OCI-LY1 (cell line): ENCODE data around the gene KPNA1.

Source experiments
- H2AFZ ChIP-seq: fragments of 200-600 bp; sonication (generic), shearing (Covaris generic); 2 replicates; pipeline ENCODE4 v1.6.0; 2014; ENCODE audit warnings: antibody characterized with exemption, mild to moderate bottlenecking, low read length
- H3F3A ChIP-seq: fragments of 200-600 bp; sonication (generic), shearing (Covaris generic); 2 replicates; pipeline ENCODE4 v1.6.0; 2014; ENCODE audit warnings: mild to moderate bottlenecking, antibody characterized with exemption, low read length, moderate library complexity; ENCODE audit not compliant: insufficient read depth
- H3K27ac ChIP-seq: fragments of 200-600 bp; sonication (generic); 2 replicates; pipeline ENCODE4 v1.5.1; 2014; ENCODE audit warnings: low read length, mixed run types, mild to moderate bottlenecking, low read depth; ENCODE audit not compliant: poor library complexity, severe bottlenecking
- H3K27me3 ChIP-seq: fragments of 200-600 bp; sonication (generic); 2 replicates; pipeline ENCODE4 v1.6.0; 2014; ENCODE audit warnings: antibody characterized with exemption, mild to moderate bottlenecking, low read length, moderate library complexity; ENCODE audit not compliant: insufficient read depth
- H3K36me3 ChIP-seq: fragments of 200-600 bp; sonication (generic); 2 replicates; pipeline ENCODE4 v1.6.1; 2014; ENCODE audit warnings: mild to moderate bottlenecking, antibody characterized with exemption, low read length, moderate library complexity, mixed read lengths; ENCODE audit not compliant: insufficient read depth
- H3K4me1 ChIP-seq: fragments of 200-600 bp; sonication (generic); 2 replicates; pipeline ENCODE4 v1.5.1; 2014; ENCODE audit warnings: mild to moderate bottlenecking, low read length, moderate library complexity; ENCODE audit not compliant: insufficient read depth, severe bottlenecking
- H3K4me2 ChIP-seq: fragments of 200-600 bp; sonication (generic), shearing (Covaris generic); 2 replicates; pipeline ENCODE4 v1.6.1; 2014; ENCODE audit warnings: low read length
- H3K4me3 ChIP-seq: fragments of 200-600 bp; sonication (generic); 2 replicates; pipeline ENCODE4 v1.5.1; 2014; ENCODE audit warnings: low read length, low read depth, mild to moderate bottlenecking, mixed read lengths; ENCODE audit not compliant: poor library complexity, severe bottlenecking
- H3K79me2 ChIP-seq: fragments of 200-600 bp; shearing (Covaris generic); 2 replicates; pipeline ENCODE4 v1.6.1; 2016; ENCODE audit warnings: mixed run types, low read length, mixed read lengths; ENCODE audit not compliant: insufficient read depth
- H3K9ac ChIP-seq: fragments of 200-600 bp; sonication (generic), shearing (Covaris generic); 2 replicates; pipeline ENCODE4 v1.6.1; 2014; ENCODE audit warnings: mild to moderate bottlenecking, low read length, mixed read lengths
- H3K9me2 ChIP-seq: fragments of 200-600 bp; sonication (generic), shearing (Covaris generic); 2 replicates; pipeline ENCODE4 v1.6.1; 2014; ENCODE audit warnings: low read depth, mild to moderate bottlenecking, low read length, mixed read lengths
- H3K9me3 ChIP-seq: fragments of 200-600 bp; shearing (Covaris generic); 2 replicates; pipeline ENCODE4 v1.6.1; 2014; ENCODE audit warnings: low read length, mixed read lengths
- H4K20me1 ChIP-seq: fragments of 200-600 bp; sonication (generic), shearing (Covaris generic); 2 replicates; pipeline ENCODE4 v1.6.0; 2016; ENCODE audit warnings: mild to moderate bottlenecking, low read length; ENCODE audit not compliant: insufficient read depth
- EZH2 ChIP-seq: fragments of 200-600 bp; sonication (generic), shearing (Covaris generic); IDR thresholded peaks from 2 replicates; pipeline ENCODE4 v1.8.0; 2017; ENCODE audit warnings: borderline replicate concordance, mixed run types, mild to moderate bottlenecking, antibody characterized with exemption, low read length, moderate library complexity, mixed read lengths
- TF ChIP-seq, protein P1 (sequence below): fragments of 200-600 bp; sonication (generic), shearing (Covaris generic); IDR thresholded peaks from 2 replicates; pipeline ENCODE4 v1.5.1; 2017; ENCODE audit warnings: mild to moderate bottlenecking, antibody characterized with exemption, low read length, moderate library complexity, mixed read lengths

The KPNA1 gene

DNA sequence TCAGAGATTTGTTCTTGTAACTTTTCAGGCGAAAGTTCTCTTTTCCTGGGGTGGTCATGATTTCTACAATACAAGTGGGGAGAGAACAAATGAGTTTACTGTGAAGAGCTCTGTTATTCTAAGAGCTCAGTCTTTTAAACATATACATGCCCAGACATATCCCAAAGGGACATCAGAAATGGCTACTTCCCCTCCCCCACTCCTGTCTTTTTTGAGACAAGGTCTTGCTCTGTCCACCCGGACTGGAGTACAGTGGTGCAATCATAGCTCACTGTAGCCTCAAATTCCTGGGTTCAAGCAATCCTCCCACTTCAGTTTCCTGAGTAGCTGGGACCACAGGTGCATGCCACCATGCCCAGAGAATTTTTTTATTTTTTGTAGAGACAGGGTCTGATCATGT lies 18.2 kb downstream of the KPNA1 start:
- H3K4me1 ChIP-seq = no peaks in the 10 kb centered on the region
- no peak for TF ChIP-seq EZH2
- TF ChIP-seq, protein P1, sequence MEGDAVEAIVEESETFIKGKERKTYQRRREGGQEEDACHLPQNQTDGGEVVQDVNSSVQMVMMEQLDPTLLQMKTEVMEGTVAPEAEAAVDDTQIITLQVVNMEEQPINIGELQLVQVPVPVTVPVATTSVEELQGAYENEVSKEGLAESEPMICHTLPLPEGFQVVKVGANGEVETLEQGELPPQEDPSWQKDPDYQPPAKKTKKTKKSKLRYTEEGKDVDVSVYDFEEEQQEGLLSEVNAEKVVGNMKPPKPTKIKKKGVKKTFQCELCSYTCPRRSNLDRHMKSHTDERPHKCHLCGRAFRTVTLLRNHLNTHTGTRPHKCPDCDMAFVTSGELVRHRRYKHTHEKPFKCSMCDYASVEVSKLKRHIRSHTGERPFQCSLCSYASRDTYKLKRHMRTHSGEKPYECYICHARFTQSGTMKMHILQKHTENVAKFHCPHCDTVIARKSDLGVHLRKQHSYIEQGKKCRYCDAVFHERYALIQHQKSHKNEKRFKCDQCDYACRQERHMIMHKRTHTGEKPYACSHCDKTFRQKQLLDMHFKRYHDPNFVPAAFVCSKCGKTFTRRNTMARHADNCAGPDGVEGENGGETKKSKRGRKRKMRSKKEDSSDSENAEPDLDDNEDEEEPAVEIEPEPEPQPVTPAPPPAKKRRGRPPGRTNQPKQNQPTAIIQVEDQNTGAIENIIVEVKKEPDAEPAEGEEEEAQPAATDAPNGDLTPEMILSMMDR = no peak
- no peak overlapping the region for H3K9ac ChIP-seq
- no peaks in the 10 kb centered on the region for H3F3A ChIP-seq
- no peak overlapping the region for H3K27ac ChIP-seq
- H3K4me3 ChIP-seq = no peak overlapping the region
- no peak overlapping the region for H3K4me2 ChIP-seq
- peaks cover 26% of the 10 kb centered on the region for H3K79me2 ChIP-seq
- no peaks in the 10 kb centered on the region for H4K20me1 ChIP-seq
- no peaks in the 10 kb centered on the region for H3K9me3 ChIP-seq
- no peaks in the 10 kb centered on the region for H3K9me2 ChIP-seq
- H3K36me3 ChIP-seq = peaks cover 49% of the 10 kb centered on the region
- no peak overlapping the region for H2AFZ ChIP-seq
- no peaks in the 10 kb centered on the region for H3K27me3 ChIP-seq

DNA sequence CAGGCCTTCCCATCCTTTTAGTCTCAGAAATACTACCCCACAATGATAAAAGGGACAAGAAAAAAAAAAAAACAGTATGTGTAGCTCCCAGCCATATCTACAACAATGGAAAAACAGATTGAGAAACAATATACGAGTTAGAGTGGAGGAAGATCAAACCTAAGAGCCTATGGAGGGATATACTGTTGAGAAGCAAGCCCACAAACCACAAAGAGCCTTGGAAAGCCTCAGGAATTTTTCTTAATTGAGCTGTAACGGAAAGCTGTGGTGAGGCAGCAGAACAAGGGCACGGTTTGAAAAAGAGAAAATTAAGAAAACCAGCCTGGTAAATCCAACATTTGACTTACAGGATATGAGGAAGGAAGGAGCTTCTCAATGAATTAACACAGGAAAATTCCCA lies 21.4 kb downstream of the KPNA1 start:
- Histone ChIP-seq H3K4me3 (no peak overlapping the region), H3F3A (no peaks in the 10 kb centered on the region), H3K4me1 (no peaks in the 10 kb centered on the region), H3K27me3 (no peaks in the 10 kb centered on the region), H3K27ac (no peak overlapping the region), H3K9me2 (no peaks in the 10 kb centered on the region), H3K9ac (no peak overlapping the region), H3K9me3 (no peaks in the 10 kb centered on the region), H3K36me3 (peaks cover 63% of the 10 kb centered on the region), H4K20me1 (no peaks in the 10 kb centered on the region), H3K4me2 (no peak overlapping the region), H2AFZ (no peak overlapping the region), H3K79me2 (0 out of 2 replicates have a peak, but pooled peaks cover 9% of the 10 kb centered on the region)
- TF ChIP-seq, protein P1 = no peak
- TF ChIP-seq EZH2 = no peak

DNA sequence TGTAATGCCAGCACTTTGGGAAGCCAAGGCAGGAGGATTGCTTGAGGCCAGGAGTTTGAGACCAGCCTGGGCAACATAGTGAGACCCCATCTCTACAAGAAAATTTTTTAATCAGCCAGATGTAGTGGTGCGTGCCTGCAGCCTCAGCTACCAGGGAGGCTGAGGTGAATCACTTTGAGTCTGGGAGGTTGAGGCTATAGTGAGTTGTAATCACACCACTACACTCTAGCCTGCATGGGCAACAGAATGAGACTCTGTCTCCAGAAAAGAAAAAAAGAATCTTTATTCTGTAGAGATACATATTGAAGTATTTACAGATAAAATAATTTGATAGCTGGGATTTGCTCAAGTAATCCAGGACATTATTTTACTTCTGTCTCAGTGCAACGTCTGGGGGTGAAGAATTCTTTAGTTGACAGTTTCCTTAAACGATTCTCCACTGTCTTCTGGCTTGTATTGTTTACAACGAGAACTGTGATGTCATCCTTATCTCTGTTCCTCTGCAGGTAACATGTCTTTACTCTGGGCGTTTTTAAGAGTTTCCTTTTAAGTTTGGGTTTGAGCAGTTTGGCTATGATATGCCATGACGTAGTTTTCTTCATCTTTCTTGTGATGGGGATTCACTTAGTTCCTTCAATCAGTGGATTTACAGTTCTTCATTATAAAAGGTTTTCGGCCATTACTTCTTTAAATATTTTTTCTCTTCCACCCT lies 26.3 kb downstream of the KPNA1 start:
- no peak overlapping the region for H3K4me3 ChIP-seq
- H3K9ac ChIP-seq = no peak overlapping the region
- H3K4me1 ChIP-seq = no peaks in the 10 kb centered on the region
- no peak overlapping the region for H3K4me2 ChIP-seq
- TF ChIP-seq, protein P1 = no peak
- no peak for TF ChIP-seq EZH2
- H3K79me2 ChIP-seq = no peaks in the 10 kb centered on the region
- H3F3A ChIP-seq = no peaks in the 10 kb centered on the region
- H3K27ac ChIP-seq = no peak overlapping the region
- no peaks in the 10 kb centered on the region for H3K27me3 ChIP-seq
- no peaks in the 10 kb centered on the region for H3K9me3 ChIP-seq
- H3K36me3 ChIP-seq = peaks cover 36% of the 10 kb centered on the region
- no peaks in the 10 kb centered on the region for H4K20me1 ChIP-seq
- H2AFZ ChIP-seq = no peak overlapping the region
- H3K9me2 ChIP-seq = no peaks in the 10 kb centered on the region
